BE2C (cell line): ENCODE measurements around the gene EYS.

Experiments used
- DNase-seq: peaks from one replicate; pipeline ENCODE4 v3.0.0-alpha.2; 2020
- H3K27me3 ChIP-seq: fragments of 250-450 bp; sonication (Bioruptor Pico); 2 replicates; pipeline ENCODE4 v1.5.1; 2020; ENCODE audit warnings: mild to moderate bottlenecking
- H3K36me3 ChIP-seq: fragments of 250-450 bp; sonication (Bioruptor Pico); 2 replicates; pipeline ENCODE4 v1.5.1; 2020; ENCODE audit warnings: mild to moderate bottlenecking
- H3K4me1 ChIP-seq: fragments of 250-450 bp; sonication (Bioruptor Pico); 2 replicates; pipeline ENCODE4 v1.5.1; 2020
- H3K4me3 ChIP-seq: 2 replicates; pipeline ENCODE4 v1.5.1; 2011; ENCODE audit warnings: low read depth, low read length
- H3K9me3 ChIP-seq: fragments of 250-450 bp; sonication (Bioruptor Pico); 2 replicates; pipeline ENCODE4 v1.5.1; 2020
- CTCF ChIP-seq: IDR thresholded peaks from 2 replicates; pipeline ENCODE4 v1.5.1; 2012; ENCODE audit warnings: mild to moderate bottlenecking, low read depth, low read length

Gene EYS

GRCh38 chr6:63807056-63807455 lies 1900.0 kb downstream of the EYS start:
- Histone ChIP-seq H3K9me3 (no peaks in the 10 kb centered on the region), H3K4me3 (peak overlapping the region; percentile 49), H3K36me3 (peaks cover 3% of the 10 kb centered on the region; the same call in 1 of the 2 replicates), H3K27me3 (no peaks in the 10 kb centered on the region), H3K4me1 (peaks cover 25% of the 10 kb centered on the region)
- DNase-seq, result no peak
- TF ChIP-seq CTCF, result no peak

GRCh38 chr6:63806573-63806913 lies 1900.5 kb downstream of the EYS start:
- Histone ChIP-seq H3K36me3 (no peaks in the 10 kb centered on the region), H3K4me3 (peak overlapping the region; percentile 49), H3K27me3 (no peaks in the 10 kb centered on the region), H3K9me3 (no peaks in the 10 kb centered on the region), H3K4me1 (peaks cover 25% of the 10 kb centered on the region)
- no peak for DNase-seq
- TF ChIP-seq CTCF, result no peak

GRCh38 chr6:63805808-63806572 lies 1901.0 kb downstream of the EYS start:
- TF ChIP-seq CTCF, result no peak
- Histone ChIP-seq H3K4me1 (peaks cover 25% of the 10 kb centered on the region), H3K4me3 (peak overlapping the region; percentile 49), H3K27me3 (no peaks in the 10 kb centered on the region), H3K36me3 (no peaks in the 10 kb centered on the region), H3K9me3 (no peaks in the 10 kb centered on the region)
- no peak for DNase-seq

- Histone ChIP-seq H3K36me3 (no peaks in the 10 kb centered on the region), H3K27me3 (no peaks in the 10 kb centered on the region), H3K4me3 (peak overlapping the region; percentile 49), H3K4me1 (peaks cover 25% of the 10 kb centered on the region), H3K9me3 (no peaks in the 10 kb centered on the region)
- DNase-seq, result no peak
- no peak for TF ChIP-seq CTCF
Measured at GRCh38 chr6:63805345-63805744, 1901.7 kb downstream of the EYS start.

- Histone ChIP-seq H3K9me3 (no peaks in the 10 kb centered on the region), H3K27me3 (no peaks in the 10 kb centered on the region), H3K4me1 (peaks cover 25% of the 10 kb centered on the region), H3K36me3 (no peaks in the 10 kb centered on the region), H3K4me3 (peak overlapping the region; percentile 8; the same call in 1 of the 2 replicates)
- no peak for TF ChIP-seq CTCF
- DNase-seq, result peak; percentile 65
Measured at GRCh38 chr6:63804381-63804956, 1902.6 kb downstream of the EYS start.

- no peak for DNase-seq
- peaks cover 25% of the 10 kb centered on the region for H3K4me1 ChIP-seq
Measured at GRCh38 chr6:63803371-63803770, 1903.7 kb downstream of the EYS start.

More at GRCh38 chr6:63803371-63803770, 1903.7 kb downstream of the EYS start:
- Histone ChIP-seq H3K4me3 (no peak overlapping the region), H3K36me3 (no peaks in the 10 kb centered on the region), H3K9me3 (no peaks in the 10 kb centered on the region), H3K27me3 (no peaks in the 10 kb centered on the region)
- no peak for TF ChIP-seq CTCF
